ENCODE data around the gene CDH23. TPM values are rescaled to one million over a fixed set of nuclear protein-coding genes. Genes with fewer than 3 reads are reported as not detected.
A peak's percentile ranks its signal among the peaks of the same experiment; 100 is the strongest.

Gene CDH23
- total RNA-seq, 2 donors from 2014 or later, result 1.4 to 1.6 TPM

- Histone ChIP-seq H3K27ac (peak overlapping the region; percentile 27), H3K9ac (ENCODE audit: low read depth in 2 of 2, low read length in 2 of 2) (no peak overlapping the region), H3K36me3 (peaks cover 6% of the 10 kb centered on the region), H3K27me3 (no peaks in the 10 kb centered on the region), H3K4me3 (no peak overlapping the region), H3K9me3 (no peaks in the 10 kb centered on the region), H3K4me1 (peaks cover 9% of the 10 kb centered on the region)
- no peak for DNase-seq
- no peak for TF ChIP-seq CTCF (IDR thresholded peaks at IDR 0.05)
- intact Hi-C loops (cut with DNase I), result loop anchor here (10.0 kb wide), 1 partner anchor 59 kb away; no protein-coding TSS in a partner anchor
Measured at GRCh38 chr10:71835671-71836595, 439.2 kb downstream of the CDH23 start.

GRCh38 chr10:71836596-71836974 is 439.9 kb downstream of the CDH23 start:
- no peak for DNase-seq
- H3K4me1 ChIP-seq, result peaks cover 12% of the 10 kb centered on the region
- H3K9ac ChIP-seq (ENCODE audit: low read depth in 2 of 2, low read length in 2 of 2), result no peak overlapping the region
- H3K36me3 ChIP-seq, result no peaks in the 10 kb centered on the region
- H3K9me3 ChIP-seq, result no peaks in the 10 kb centered on the region
- peak overlapping the region; percentile 27 for H3K27ac ChIP-seq
- intact Hi-C loops (cut with DNase I), result loop anchor here (10.0 kb wide), 1 partner anchor 58 kb away; no protein-coding TSS in a partner anchor
- TF ChIP-seq CTCF (IDR thresholded peaks at IDR 0.05), result no peak
- H3K4me3 ChIP-seq, result no peak overlapping the region
- H3K27me3 ChIP-seq, result no peaks in the 10 kb centered on the region

- intact Hi-C loops (cut with DNase I), result loop anchor here (10.0 kb wide), 1 partner anchor 58 kb away; no protein-coding TSS in a partner anchor
- H3K27me3 ChIP-seq, result no peaks in the 10 kb centered on the region
- no peaks in the 10 kb centered on the region for H3K36me3 ChIP-seq
- peak overlapping the region; percentile 27 for H3K27ac ChIP-seq
- H3K9ac ChIP-seq (ENCODE audit: low read depth in 2 of 2, low read length in 2 of 2), result no peak overlapping the region
- H3K4me1 ChIP-seq, result peaks cover 12% of the 10 kb centered on the region
- H3K4me3 ChIP-seq, result no peak overlapping the region
- no peak for DNase-seq
- H3K9me3 ChIP-seq, result no peaks in the 10 kb centered on the region
- no peak for TF ChIP-seq CTCF (IDR thresholded peaks at IDR 0.05)
Measured at GRCh38 chr10:71837098-71837827, 440.5 kb downstream of the CDH23 start.

GRCh38 chr10:71838264-71839211 is 441.8 kb downstream of the CDH23 start:
- Histone ChIP-seq H3K36me3 (no peaks in the 10 kb centered on the region), H3K4me1 (peaks cover 12% of the 10 kb centered on the region), H3K9ac (ENCODE audit: low read depth in 2 of 2, low read length in 2 of 2) (no peak overlapping the region), H3K27ac (no peak overlapping the region), H3K4me3 (no peak overlapping the region), H3K9me3 (no peaks in the 10 kb centered on the region), H3K27me3 (no peaks in the 10 kb centered on the region)
- DNase-seq, result no peak
- intact Hi-C loops (cut with DNase I), result loop anchor here (10.0 kb wide), 1 partner anchor 56 kb away; no protein-coding TSS in a partner anchor
- TF ChIP-seq CTCF (IDR thresholded peaks at IDR 0.05), result no peak

Data from colonic mucosa (tissue), 4 donors.